HG03025 (cell line): Measurements from ENCODE around the gene TRABD.

Experiments used
- ATAC-seq: cut with Tn5 transposase; IDR thresholded peaks from one replicate; pipeline ENCODE4 v1.9.1; 2021; ENCODE audit warnings: mild to moderate bottlenecking, moderate library complexity; ENCODE audit not compliant: unreplicated experiment, low FRiP score

TRABD gene

GRCh38 chr22:50232481-50233151 is 46.9 kb downstream of the TRABD start:
- ATAC-seq: no peak

GRCh38 chr22:50233223-50233622 is 47.5 kb downstream of the TRABD start:
- ATAC-seq: no peak

GRCh38 chr22:50236731-50237409 is 51.2 kb downstream of the TRABD start:
- no peak for ATAC-seq

- ATAC-seq: no peak
Observed at GRCh38 chr22:50238755-50239154, 53.0 kb downstream of the TRABD start.

- no peak for ATAC-seq
Observed at GRCh38 chr22:50242406-50242949, 56.8 kb downstream of the TRABD start.

GRCh38 chr22:50243685-50244419 is 58.1 kb downstream of the TRABD start:
- ATAC-seq: no peak

GRCh38 chr22:50244420-50245213 is 58.9 kb downstream of the TRABD start, which contains the start of gene TUBGCP6:
Gene TUBGCP6, minus strand, starts transcription at chr22:50245023. Its CDS starts 564 bp downstream, at chr22:50244459.
- ATAC-seq: peak; percentile 74

GRCh38 chr22:50245214-50246072 is 59.7 kb downstream of the TRABD start:
- no peak for ATAC-seq

- ATAC-seq: no peak
Observed at GRCh38 chr22:50246242-50247175, 60.8 kb downstream of the TRABD start.

- no peak for ATAC-seq
Observed at GRCh38 chr22:50247748-50248147, 62.0 kb downstream of the TRABD start.

GRCh38 chr22:50248196-50249081 is 62.7 kb downstream of the TRABD start:
- ATAC-seq: no peak
